ENCODE measurements around the gene LRGUK. TPM values are rescaled to one million over a fixed set of nuclear protein-coding genes. Genes with fewer than 3 reads are reported as not detected.

The LRGUK gene
- total and polyA plus RNA-seq, 2 donors (not counting 3 experiments of a cell fraction or from before 2014, with no cell fraction given) = 0.10 to 0.11 TPM

GRCh38 chr7:134176037-134176350, 48.9 kb downstream of the LRGUK start:
- no peaks in the 10 kb centered on the region for H3K27me3 ChIP-seq (ENCODE audit: control insufficient read depth in 2 of 2, insufficient read depth in 2 of 2, low read length in 2 of 2)
- peaks cover 11% of the 10 kb centered on the region for H3K4me1 ChIP-seq (ENCODE audit: control insufficient read depth, extremely low read depth, insufficient read depth, low read length)
- DNase-seq (ENCODE audit: low read depth, low spot score) (no peak), FAIRE-seq (peak; percentile 4)
- POLR2A ChIA-PET = no interaction called here
- dilution Hi-C loops (cut with MboI; ENCODE audit: extremely low pct_ligation_motif_present, low sequenced_read_pairs) (no loop called here), intact Hi-C loops (cut with micrococcal nuclease) (no loop called here)
- no peaks in the 10 kb centered on the region for H3K36me3 ChIP-seq (ENCODE audit: control insufficient read depth in 2 of 2, extremely low read depth in 1 of 2, insufficient read depth in 2 of 2, low read length in 2 of 2)
- no peaks in the 10 kb centered on the region for H4K20me1 ChIP-seq (replicated peaks; ENCODE audit: control insufficient read depth, extremely low read depth, insufficient read depth, low read length)
- H3K79me2 ChIP-seq (ENCODE audit: control insufficient read depth, insufficient read depth, low read length) = no peaks in the 10 kb centered on the region
- H3K9me3 ChIP-seq (replicated peaks; ENCODE audit: control insufficient read depth, insufficient read depth, low read length) = no peaks in the 10 kb centered on the region
- H3K4me2 ChIP-seq (ENCODE audit: insufficient read depth, low read length) = no peak overlapping the region
- CTCF ChIA-PET = no interaction called here
- H3K4me3 ChIP-seq (replicated peaks in 1 of 3; ENCODE audit: insufficient read depth in 1 of 3, low read depth in 1 of 3, low read length in 3 of 3) = no peak overlapping the region
- H3K9ac ChIP-seq (replicated peaks; ENCODE audit: extremely low read depth, insufficient read depth, low read length) = no peak overlapping the region
- TF ChIP-seq EZH2 (IDR thresholded peaks at IDR 0.05; ENCODE audit: borderline replicate concordance, low read depth, low read length, severe bottlenecking) (no peak), MAX (IDR thresholded peaks at IDR 0.05; ENCODE audit: insufficient read depth, insufficient read length) (no peak), POLR2AphosphoS5 (IDR thresholded peaks at IDR 0.05; ENCODE audit: insufficient read depth, low read depth, low read length) (no peak), FOS (IDR thresholded peaks at IDR 0.05; ENCODE audit: borderline replicate concordance, insufficient read depth, low read length) (no peak), JUN (IDR thresholded peaks at IDR 0.05; ENCODE audit: borderline replicate concordance, insufficient read depth, insufficient read length, low read depth) (no peak), MYC (IDR thresholded peaks at IDR 0.05; ENCODE audit: low read depth, low read length) (no peak), POLR2A (IDR thresholded peaks at IDR 0.05; ENCODE audit: low read depth, low read length) (no peak), GATA2 (IDR thresholded peaks at IDR 0.05; ENCODE audit: insufficient read depth, insufficient read length, low read depth, low read length) (no peak)
- TF ChIP-seq, protein P1, sequence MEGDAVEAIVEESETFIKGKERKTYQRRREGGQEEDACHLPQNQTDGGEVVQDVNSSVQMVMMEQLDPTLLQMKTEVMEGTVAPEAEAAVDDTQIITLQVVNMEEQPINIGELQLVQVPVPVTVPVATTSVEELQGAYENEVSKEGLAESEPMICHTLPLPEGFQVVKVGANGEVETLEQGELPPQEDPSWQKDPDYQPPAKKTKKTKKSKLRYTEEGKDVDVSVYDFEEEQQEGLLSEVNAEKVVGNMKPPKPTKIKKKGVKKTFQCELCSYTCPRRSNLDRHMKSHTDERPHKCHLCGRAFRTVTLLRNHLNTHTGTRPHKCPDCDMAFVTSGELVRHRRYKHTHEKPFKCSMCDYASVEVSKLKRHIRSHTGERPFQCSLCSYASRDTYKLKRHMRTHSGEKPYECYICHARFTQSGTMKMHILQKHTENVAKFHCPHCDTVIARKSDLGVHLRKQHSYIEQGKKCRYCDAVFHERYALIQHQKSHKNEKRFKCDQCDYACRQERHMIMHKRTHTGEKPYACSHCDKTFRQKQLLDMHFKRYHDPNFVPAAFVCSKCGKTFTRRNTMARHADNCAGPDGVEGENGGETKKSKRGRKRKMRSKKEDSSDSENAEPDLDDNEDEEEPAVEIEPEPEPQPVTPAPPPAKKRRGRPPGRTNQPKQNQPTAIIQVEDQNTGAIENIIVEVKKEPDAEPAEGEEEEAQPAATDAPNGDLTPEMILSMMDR (IDR thresholded peaks at IDR 0.05; ENCODE audit: extremely low read depth in 1 of 2, insufficient read depth in 1 of 2, low read depth in 1 of 2, low read length in 2 of 2) = no peak
- no peak overlapping the region for H2AFZ ChIP-seq (ENCODE audit: low read depth, low read length)
- no TSS peak for BruUV-seq (replicated peaks)
- H3K9me1 ChIP-seq (replicated peaks; ENCODE audit: control insufficient read depth, extremely low read depth, insufficient read depth, low read length) = no peaks in the 10 kb centered on the region
- H3K27ac ChIP-seq (ENCODE audit: insufficient read depth, low read depth, low read length) = no peak overlapping the region
